ENCODE results near the gene FGR. TPM values are rescaled to one million over a fixed set of nuclear protein-coding genes. Genes with fewer than 3 reads are reported as not detected.
A peak's percentile ranks its signal among the peaks of the same experiment; 100 is the strongest.

The FGR gene
- total RNA-seq, 1 donor from 2014 or later: 3.5 TPM

DNA sequence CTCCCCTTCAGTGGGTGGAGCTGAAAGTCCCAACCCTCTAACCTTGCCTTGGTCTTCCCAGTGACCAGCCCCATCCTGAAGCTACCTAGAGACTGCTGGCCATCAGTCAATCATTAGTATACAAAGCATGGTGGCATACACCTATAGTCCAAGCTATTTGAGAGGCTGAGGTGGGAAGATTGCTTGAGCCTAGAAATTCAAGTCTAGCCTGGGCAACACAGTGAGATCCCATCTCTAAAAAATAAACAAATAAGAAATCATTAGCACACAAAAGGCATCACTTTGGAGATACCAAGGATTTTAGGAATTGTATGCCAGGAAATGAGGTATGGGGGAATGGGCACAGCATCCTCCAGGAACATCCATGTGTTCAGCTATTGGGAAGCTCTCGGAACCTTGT, 41.4 kb upstream of the FGR start:
- H3K4me1 ChIP-seq: peaks cover 14% of the 10 kb centered on the region
- no peak overlapping the region for H3K27ac ChIP-seq (replicated peaks)
- DNase-seq: no peak
- H3K9me3 ChIP-seq (replicated peaks): peaks cover 15% of the 10 kb centered on the region
- no peaks in the 10 kb centered on the region for H3K27me3 ChIP-seq (ENCODE audit: low read depth)
- intact Hi-C loops (cut with micrococcal nuclease): loop anchor here (10.0 kb wide), 1 partner anchor 382 kb away; no protein-coding TSS in a partner anchor
- no peak overlapping the region for H3K4me3 ChIP-seq
- TF ChIP-seq, protein P1, sequence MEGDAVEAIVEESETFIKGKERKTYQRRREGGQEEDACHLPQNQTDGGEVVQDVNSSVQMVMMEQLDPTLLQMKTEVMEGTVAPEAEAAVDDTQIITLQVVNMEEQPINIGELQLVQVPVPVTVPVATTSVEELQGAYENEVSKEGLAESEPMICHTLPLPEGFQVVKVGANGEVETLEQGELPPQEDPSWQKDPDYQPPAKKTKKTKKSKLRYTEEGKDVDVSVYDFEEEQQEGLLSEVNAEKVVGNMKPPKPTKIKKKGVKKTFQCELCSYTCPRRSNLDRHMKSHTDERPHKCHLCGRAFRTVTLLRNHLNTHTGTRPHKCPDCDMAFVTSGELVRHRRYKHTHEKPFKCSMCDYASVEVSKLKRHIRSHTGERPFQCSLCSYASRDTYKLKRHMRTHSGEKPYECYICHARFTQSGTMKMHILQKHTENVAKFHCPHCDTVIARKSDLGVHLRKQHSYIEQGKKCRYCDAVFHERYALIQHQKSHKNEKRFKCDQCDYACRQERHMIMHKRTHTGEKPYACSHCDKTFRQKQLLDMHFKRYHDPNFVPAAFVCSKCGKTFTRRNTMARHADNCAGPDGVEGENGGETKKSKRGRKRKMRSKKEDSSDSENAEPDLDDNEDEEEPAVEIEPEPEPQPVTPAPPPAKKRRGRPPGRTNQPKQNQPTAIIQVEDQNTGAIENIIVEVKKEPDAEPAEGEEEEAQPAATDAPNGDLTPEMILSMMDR (IDR thresholded peaks at IDR 0.05; ENCODE audit: borderline replicate concordance): no peak
- no peaks in the 10 kb centered on the region for H3K36me3 ChIP-seq

DNA sequence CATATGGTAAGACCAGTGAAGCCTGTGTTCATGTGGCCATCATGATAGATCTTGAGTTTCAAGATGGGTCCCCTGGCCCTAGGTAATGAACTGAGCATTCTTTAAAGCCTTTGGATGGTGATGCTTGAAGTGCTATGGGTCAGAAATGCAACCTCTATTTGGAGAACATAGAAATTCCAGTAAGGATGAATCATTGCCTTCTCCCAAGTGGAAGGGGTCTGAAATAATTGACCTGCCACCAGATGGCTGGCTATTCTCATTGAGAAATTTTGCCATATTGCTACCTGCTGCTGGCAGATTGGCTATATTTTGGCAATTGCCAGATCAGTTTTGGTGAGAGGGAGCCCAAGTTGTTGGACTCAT, 37.7 kb upstream of the FGR start:
- TF ChIP-seq, protein P1 (IDR thresholded peaks at IDR 0.05; ENCODE audit: borderline replicate concordance): no peak
- H3K27me3 ChIP-seq (ENCODE audit: low read depth): no peaks in the 10 kb centered on the region
- no peak for DNase-seq
- H3K4me3 ChIP-seq: peak overlapping the region; percentile 74
- peak overlapping the region; percentile 87 for H3K27ac ChIP-seq (replicated peaks)
- no peaks in the 10 kb centered on the region for H3K9me3 ChIP-seq (replicated peaks)
- peaks cover 43% of the 10 kb centered on the region for H3K4me1 ChIP-seq
- intact Hi-C loops (cut with micrococcal nuclease): loop anchor here (10.0 kb wide), 1 partner anchor 378 kb away; no protein-coding TSS in a partner anchor
- H3K36me3 ChIP-seq: peaks cover 7% of the 10 kb centered on the region

GRCh38 chr1:27671964-27672749, 37.2 kb upstream of the FGR start, which contains the start of gene IFI6:
TSS of gene IFI6 (minus strand) at chr1:27672192. CDS start at chr1:27669314, 2,878 bp downstream.
- Histone ChIP-seq H3K9me3 (replicated peaks) (no peaks in the 10 kb centered on the region), H3K27me3 (ENCODE audit: low read depth) (no peaks in the 10 kb centered on the region)

GRCh38 chr1:27669876-27670275, 34.9 kb upstream of the FGR start:
- peaks cover 19% of the 10 kb centered on the region for H3K36me3 ChIP-seq
- H3K4me3 ChIP-seq: peak overlapping the region; percentile 62
- H3K4me1 ChIP-seq: peaks cover 43% of the 10 kb centered on the region
- intact Hi-C loops (cut with micrococcal nuclease): loop anchor here (10.0 kb wide), 1 partner anchor 375 kb away; no protein-coding TSS in a partner anchor
- no peaks in the 10 kb centered on the region for H3K9me3 ChIP-seq (replicated peaks)
- TF ChIP-seq, protein P1 (IDR thresholded peaks at IDR 0.05; ENCODE audit: borderline replicate concordance): no peak
- no peak for DNase-seq
- no peak overlapping the region for H3K27ac ChIP-seq (replicated peaks)
- H3K27me3 ChIP-seq (ENCODE audit: low read depth): no peaks in the 10 kb centered on the region

More at GRCh38 chr1:27671964-27672749, 37.2 kb upstream of the FGR start, which contains the start of gene IFI6:
- TF ChIP-seq, protein P1 (IDR thresholded peaks at IDR 0.05; ENCODE audit: borderline replicate concordance): peak; percentile 67
- Histone ChIP-seq H3K4me3 (peak within 1 kb of the TSS; percentile 74), H3K27ac (replicated peaks) (peak within 1 kb of the TSS; percentile 87), H3K4me1 (peaks cover 43% of the 10 kb centered on the region), H3K36me3 (peaks cover 11% of the 10 kb centered on the region)
- intact Hi-C loops (cut with micrococcal nuclease): loop anchor here (10.0 kb wide), 1 partner anchor 377 kb away; no protein-coding TSS in a partner anchor
- peak; percentile 81 for DNase-seq

DNA sequence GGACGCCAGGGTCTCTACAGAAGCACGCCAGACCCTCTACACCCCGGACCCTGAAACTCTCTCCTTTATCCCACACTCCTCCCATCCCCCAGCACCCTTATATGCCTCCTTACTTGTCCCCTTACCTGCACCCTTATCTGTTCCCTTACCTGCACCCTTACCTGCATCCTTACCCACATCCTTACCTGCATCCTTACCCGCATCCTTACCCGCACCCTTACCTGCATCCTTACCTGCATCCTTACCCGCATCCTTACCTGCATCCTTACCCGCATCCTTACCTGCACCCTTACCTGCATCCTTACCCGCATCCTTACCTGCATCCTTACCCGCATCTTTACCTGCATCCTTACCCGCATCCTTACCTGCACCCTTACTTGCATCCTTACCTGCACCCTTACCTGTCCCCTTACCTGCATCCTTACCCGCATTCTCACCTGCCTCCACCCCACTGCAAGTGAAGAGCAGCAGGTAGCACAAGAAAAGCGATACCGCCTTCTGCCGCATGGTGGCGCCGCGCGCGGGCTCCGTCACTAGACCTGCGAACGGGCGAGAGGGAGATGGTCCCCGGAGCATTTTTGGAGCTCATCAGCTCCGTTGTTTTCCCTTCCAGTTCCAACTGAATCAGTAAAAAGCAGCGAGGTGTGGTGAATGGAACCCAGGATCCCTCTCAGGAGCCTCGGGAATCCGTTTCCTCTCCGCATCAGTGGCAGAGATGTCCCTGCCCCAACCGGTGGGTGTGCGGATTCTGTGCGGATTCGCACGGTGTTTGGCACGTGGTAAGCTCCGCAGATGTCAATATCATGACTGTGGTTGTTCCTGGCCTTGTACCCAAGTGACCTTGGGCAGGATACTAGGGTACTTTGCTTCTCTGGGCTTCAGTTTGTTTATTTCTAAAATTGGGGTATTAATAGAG, 34.1 kb upstream of the FGR start:
- H3K4me1 ChIP-seq: peaks cover 49% of the 10 kb centered on the region
- intact Hi-C loops (cut with micrococcal nuclease): no loop called here
- H3K36me3 ChIP-seq: peaks cover 19% of the 10 kb centered on the region
- no peaks in the 10 kb centered on the region for H3K27me3 ChIP-seq (ENCODE audit: low read depth)
- peak overlapping the region; percentile 62 for H3K4me3 ChIP-seq
- peak overlapping the region; percentile 49 for H3K27ac ChIP-seq (replicated peaks)
- DNase-seq: peak; percentile 80
- TF ChIP-seq, protein P1 (IDR thresholded peaks at IDR 0.05; ENCODE audit: borderline replicate concordance): peak; percentile 91
- no peaks in the 10 kb centered on the region for H3K9me3 ChIP-seq (replicated peaks)
